ENCODE data around the gene CLDN20. TPM values are rescaled to one million over a fixed set of nuclear protein-coding genes. Genes with fewer than 3 reads are reported as not detected.
"Not testable (repeated sequence)": the region's sequence is repeated elsewhere in the genome, so short reads cannot be mapped to it uniquely, and the experiment has no call there.

The CLDN20 gene
- total RNA-seq, 3 donors from 2014 or later (not counting 1 experiment from before 2014, with no cell fraction given): not detected

DNA sequence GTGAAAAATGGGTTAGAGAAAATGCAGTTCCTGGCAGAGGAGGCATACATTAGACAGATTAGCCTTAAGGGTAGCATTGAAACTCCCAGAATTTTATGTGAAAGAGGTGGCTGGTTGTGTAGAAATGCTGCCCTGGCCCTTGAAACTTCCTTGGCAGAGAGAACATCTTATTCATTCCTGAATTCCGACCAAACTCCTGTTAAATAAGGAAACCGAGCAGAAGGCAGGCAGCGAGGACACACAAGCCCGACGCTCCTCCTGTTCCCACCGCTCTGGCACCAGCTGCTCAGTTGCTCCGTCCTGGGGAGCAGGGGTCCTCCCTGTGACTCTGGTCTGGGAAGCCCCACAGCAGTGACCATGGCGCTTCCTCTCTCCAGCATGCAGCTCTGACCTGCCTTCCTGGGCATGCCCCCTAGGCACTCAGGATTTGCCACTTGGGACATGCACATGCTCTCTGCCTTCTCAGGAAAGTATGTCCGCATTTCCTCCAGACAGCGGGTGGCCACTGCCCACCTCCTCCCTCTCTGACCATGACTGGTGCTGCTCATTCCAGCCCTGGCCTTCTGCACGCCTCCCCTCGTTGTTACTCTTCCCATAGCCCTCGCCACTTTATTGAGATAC, 35.2 kb upstream of the CLDN20 start:
- Histone ChIP-seq H3K36me3 (ENCODE audit: control insufficient read depth, insufficient read depth, low read length) (no peaks in the 10 kb centered on the region), H3K27me3 (ENCODE audit: control insufficient read depth, insufficient read depth, low read length) (no peaks in the 10 kb centered on the region), H3K27ac (ENCODE audit: low read length) (no peak overlapping the region), H3K4me3 (ENCODE audit: low read length) (no peak overlapping the region), H3K9me3 (ENCODE audit: control insufficient read depth, insufficient read depth, low read length) (no peaks in the 10 kb centered on the region), H3K4me1 (ENCODE audit: control insufficient read depth, insufficient read depth, low read length) (peaks cover 13% of the 10 kb centered on the region)
- ATAC-seq: no peak
- TF ChIP-seq, protein P1, sequence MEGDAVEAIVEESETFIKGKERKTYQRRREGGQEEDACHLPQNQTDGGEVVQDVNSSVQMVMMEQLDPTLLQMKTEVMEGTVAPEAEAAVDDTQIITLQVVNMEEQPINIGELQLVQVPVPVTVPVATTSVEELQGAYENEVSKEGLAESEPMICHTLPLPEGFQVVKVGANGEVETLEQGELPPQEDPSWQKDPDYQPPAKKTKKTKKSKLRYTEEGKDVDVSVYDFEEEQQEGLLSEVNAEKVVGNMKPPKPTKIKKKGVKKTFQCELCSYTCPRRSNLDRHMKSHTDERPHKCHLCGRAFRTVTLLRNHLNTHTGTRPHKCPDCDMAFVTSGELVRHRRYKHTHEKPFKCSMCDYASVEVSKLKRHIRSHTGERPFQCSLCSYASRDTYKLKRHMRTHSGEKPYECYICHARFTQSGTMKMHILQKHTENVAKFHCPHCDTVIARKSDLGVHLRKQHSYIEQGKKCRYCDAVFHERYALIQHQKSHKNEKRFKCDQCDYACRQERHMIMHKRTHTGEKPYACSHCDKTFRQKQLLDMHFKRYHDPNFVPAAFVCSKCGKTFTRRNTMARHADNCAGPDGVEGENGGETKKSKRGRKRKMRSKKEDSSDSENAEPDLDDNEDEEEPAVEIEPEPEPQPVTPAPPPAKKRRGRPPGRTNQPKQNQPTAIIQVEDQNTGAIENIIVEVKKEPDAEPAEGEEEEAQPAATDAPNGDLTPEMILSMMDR (IDR thresholded peaks at IDR 0.05): no peak
- Mint-ChIP-seq H3K4me3 (no peak overlapping the region), H3K27me3 (ENCODE audit: low read depth in 2 of 2) (peaks cover 4 to 18% of the 10 kb centered on the region in 2 donors), H3K9me3 (no peaks in the 10 kb centered on the region), H3K27ac (no peak overlapping the region), H3K4me1 (peaks cover 0 to 7% of the 10 kb centered on the region in 2 donors), H3K36me3 (no peaks in the 10 kb centered on the region)
- intact Hi-C loops (cut with micrococcal nuclease): no loop called here
- 95% methylated on average over 13 of the region's 13 CpGs for WGBS (ENCODE audit: insufficient coverage)
- DNase-seq: no peak

DNA sequence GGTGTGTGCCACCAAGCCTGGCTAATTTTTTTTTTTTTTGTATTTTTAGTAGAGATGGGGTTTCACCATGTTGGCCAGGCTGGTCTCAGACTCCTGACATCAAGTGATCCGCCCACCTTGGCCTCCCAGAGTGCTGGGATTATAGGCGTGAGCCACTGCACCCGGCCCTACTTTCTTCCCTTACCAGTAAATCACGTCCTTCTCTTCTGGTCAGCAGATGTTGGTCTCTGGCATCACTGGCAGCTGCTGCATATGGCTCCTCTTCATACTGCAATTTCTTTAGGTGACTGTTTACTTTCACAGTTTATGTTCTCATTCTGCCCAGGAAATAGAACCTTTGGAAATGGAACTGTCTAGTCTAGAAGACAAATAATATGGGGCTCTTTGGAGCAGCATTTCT, 32.8 kb upstream of the CLDN20 start:
- intact Hi-C loops (cut with micrococcal nuclease); H3K27ac Mint-ChIP-seq; H3K4me1 Mint-ChIP-seq; ATAC-seq; H3K27ac ChIP-seq (ENCODE audit: low read length); H3K9me3 ChIP-seq (ENCODE audit: control insufficient read depth, insufficient read depth, low read length); H3K4me3 Mint-ChIP-seq; H3K9me3 Mint-ChIP-seq; H3K4me3 ChIP-seq (ENCODE audit: low read length); DNase-seq; H3K27me3 Mint-ChIP-seq (ENCODE audit: low read depth in 2 of 2); H3K36me3 Mint-ChIP-seq; H3K27me3 ChIP-seq (ENCODE audit: control insufficient read depth, insufficient read depth, low read length); H3K4me1 ChIP-seq (ENCODE audit: control insufficient read depth, insufficient read depth, low read length); H3K36me3 ChIP-seq (ENCODE audit: control insufficient read depth, insufficient read depth, low read length): not testable (repeated sequence)
- 92% methylated on average over 4 of the region's 4 CpGs for WGBS (ENCODE audit: insufficient coverage)

DNA sequence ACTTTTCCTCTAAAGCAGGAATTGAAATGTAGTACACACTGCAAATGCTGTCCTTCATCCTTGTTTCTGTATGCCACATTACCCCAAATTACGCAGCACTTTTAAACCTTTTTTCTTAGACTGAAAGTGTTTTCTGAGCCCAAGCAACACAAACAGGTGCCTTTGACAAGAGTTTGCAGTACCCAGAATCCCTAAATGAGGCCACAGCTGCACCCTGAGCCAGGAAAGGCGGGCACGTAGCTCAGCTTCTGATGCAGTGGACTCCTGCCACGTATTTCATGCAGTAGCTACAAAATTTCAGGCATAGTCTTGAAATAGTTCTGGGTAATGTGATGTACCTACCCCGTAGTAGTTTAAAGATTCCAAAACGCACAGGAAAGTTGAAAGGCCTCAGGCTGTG, 31.0 kb upstream of the CLDN20 start:
- TF ChIP-seq, protein P1 (IDR thresholded peaks at IDR 0.05): no peak
- no peak for ATAC-seq
- Mint-ChIP-seq H3K36me3 (no peaks in the 10 kb centered on the region), H3K27ac (no peak overlapping the region), H3K27me3 (ENCODE audit: low read depth in 2 of 2) (peaks cover 4 to 6% of the 10 kb centered on the region in 2 donors), H3K9me3 (no peaks in the 10 kb centered on the region), H3K4me3 (no peak overlapping the region), H3K4me1 (no peaks in the 10 kb centered on the region)
- no peak overlapping the region for H3K4me3 ChIP-seq (ENCODE audit: low read length)
- intact Hi-C loops (cut with micrococcal nuclease): no loop called here
- no peaks in the 10 kb centered on the region for H3K36me3 ChIP-seq (ENCODE audit: control insufficient read depth, insufficient read depth, low read length)
- no peaks in the 10 kb centered on the region for H3K4me1 ChIP-seq (ENCODE audit: control insufficient read depth, insufficient read depth, low read length)
- DNase-seq: no peak
- WGBS (ENCODE audit: insufficient coverage): 75% methylated on average over 6 of the region's 6 CpGs
- no peaks in the 10 kb centered on the region for H3K27me3 ChIP-seq (ENCODE audit: control insufficient read depth, insufficient read depth, low read length)
- no peaks in the 10 kb centered on the region for H3K9me3 ChIP-seq (ENCODE audit: control insufficient read depth, insufficient read depth, low read length)
- no peak overlapping the region for H3K27ac ChIP-seq (ENCODE audit: low read length)

DNA sequence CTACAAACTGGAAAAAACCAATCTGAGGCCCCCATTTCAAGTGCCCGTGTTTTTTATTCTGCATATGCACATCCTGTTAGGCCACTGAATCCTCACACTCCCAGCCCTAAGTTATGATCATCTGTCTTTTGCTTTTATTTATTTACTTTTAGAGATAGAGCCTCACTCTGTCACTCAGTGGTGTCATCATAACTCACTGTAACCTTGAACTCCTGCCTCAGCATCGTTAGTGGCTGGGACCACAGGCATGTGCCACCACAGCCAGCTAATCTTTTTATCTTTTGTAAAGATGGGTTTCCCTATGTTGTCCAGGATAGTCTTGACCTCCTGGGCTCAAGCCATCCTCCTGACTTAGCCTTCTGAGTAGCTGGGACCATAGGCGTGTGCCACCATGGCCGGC, 29.6 kb upstream of the CLDN20 start:
- no peak overlapping the region for H3K27ac Mint-ChIP-seq
- H3K36me3 Mint-ChIP-seq: no peaks in the 10 kb centered on the region
- H3K36me3 ChIP-seq (ENCODE audit: control insufficient read depth, insufficient read depth, low read length): no peaks in the 10 kb centered on the region
- intact Hi-C loops (cut with micrococcal nuclease): no loop called here
- DNase-seq: no peak
- no peaks in the 10 kb centered on the region for H3K27me3 ChIP-seq (ENCODE audit: control insufficient read depth, insufficient read depth, low read length)
- no peak for ATAC-seq
- H3K4me3 Mint-ChIP-seq: no peak overlapping the region
- H3K27me3 Mint-ChIP-seq (ENCODE audit: low read depth in 2 of 2): peaks cover 2 to 8% of the 10 kb centered on the region in 2 donors
- WGBS (ENCODE audit: insufficient coverage): 95% methylated on average over 3 of the region's 4 CpGs
- H3K4me1 ChIP-seq (ENCODE audit: control insufficient read depth, insufficient read depth, low read length): no peaks in the 10 kb centered on the region
- no peaks in the 10 kb centered on the region for H3K9me3 Mint-ChIP-seq
- H3K4me3 ChIP-seq (ENCODE audit: low read length): no peak overlapping the region
- TF ChIP-seq, protein P1 (IDR thresholded peaks at IDR 0.05): no peak
- H3K9me3 ChIP-seq (ENCODE audit: control insufficient read depth, insufficient read depth, low read length): no peaks in the 10 kb centered on the region
- no peak overlapping the region for H3K27ac ChIP-seq (ENCODE audit: low read length)
- no peaks in the 10 kb centered on the region for H3K4me1 Mint-ChIP-seq

Data from natural killer cell (primary cell).